Heart left ventricle (tissue), 13 donors: ENCODE data around the gene XRCC3.

ENCODE experiments used
- POLR2A ChIP-seq, 2 donors: fragments of 450-650 bp; IDR thresholded peaks; one replicate each; pipeline ENCODE4 v1.6.1; 2017; ENCODE audit warnings: antibody characterized with exemption in 2 of 2, mild to moderate bottlenecking in 2 of 2, moderate library complexity in 2 of 2
- TF ChIP-seq, protein P1 (sequence below), 12 donors: fragments of 200-600 bp; sonication (generic) in 4 of 12; IDR thresholded peaks; one replicate each; pipeline versions ENCODE4 v1.5.0 to v1.8.0; 2018 to 2022; ENCODE audit warnings: antibody characterized with exemption in 12 of 12, mild to moderate bottlenecking in 5 of 12
- donor health status: ischemic (EF 13 %, LVEDD 7.1; RV severe dilation, severe dysfunction).
- donor health status: DM: no; HTN: yes; CAD: no.
- donor health status: DM: no; HTN: no; CAD: no.
- donor health status: ischemic (EF 25% LVEDD 6.9; RV normal size, moderate dysfunction).
- donor health status: ischemic (EF 25% LVEDD 5.7; RV mildly dilated, moderate dysfunction).
- donor health status: ischemic (EF 35%, LVEDD 5.7; RV mildly dilated, moderate dysfunction).
- donor health status: nonischemic (EF 11% LVEDD 7.7; RV severe dilation, severe dysfunction).
- donor health status: DM: yes; HTN: yes; CAD: no.
- donor health status: PGD.
- donor health status: ischemic (EF 29% LVEDD 5.4; RV normal size, mild dysfunction).
- donor health status: nonischemic (EF 23%, LVEDD 6.1; RV moderate dilation, normal function).

- TF ChIP-seq, protein P1, sequence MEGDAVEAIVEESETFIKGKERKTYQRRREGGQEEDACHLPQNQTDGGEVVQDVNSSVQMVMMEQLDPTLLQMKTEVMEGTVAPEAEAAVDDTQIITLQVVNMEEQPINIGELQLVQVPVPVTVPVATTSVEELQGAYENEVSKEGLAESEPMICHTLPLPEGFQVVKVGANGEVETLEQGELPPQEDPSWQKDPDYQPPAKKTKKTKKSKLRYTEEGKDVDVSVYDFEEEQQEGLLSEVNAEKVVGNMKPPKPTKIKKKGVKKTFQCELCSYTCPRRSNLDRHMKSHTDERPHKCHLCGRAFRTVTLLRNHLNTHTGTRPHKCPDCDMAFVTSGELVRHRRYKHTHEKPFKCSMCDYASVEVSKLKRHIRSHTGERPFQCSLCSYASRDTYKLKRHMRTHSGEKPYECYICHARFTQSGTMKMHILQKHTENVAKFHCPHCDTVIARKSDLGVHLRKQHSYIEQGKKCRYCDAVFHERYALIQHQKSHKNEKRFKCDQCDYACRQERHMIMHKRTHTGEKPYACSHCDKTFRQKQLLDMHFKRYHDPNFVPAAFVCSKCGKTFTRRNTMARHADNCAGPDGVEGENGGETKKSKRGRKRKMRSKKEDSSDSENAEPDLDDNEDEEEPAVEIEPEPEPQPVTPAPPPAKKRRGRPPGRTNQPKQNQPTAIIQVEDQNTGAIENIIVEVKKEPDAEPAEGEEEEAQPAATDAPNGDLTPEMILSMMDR (IDR thresholded peaks at IDR 0.05), result no peak
- no peak for TF ChIP-seq POLR2A (IDR thresholded peaks at IDR 0.05)
Observed at GRCh38 chr14:103653805-103654204, 61.4 kb downstream of the XRCC3 start.
